ENCODE measurements around the gene ISCU. TPM values are rescaled to one million over a fixed set of nuclear protein-coding genes. Genes with fewer than 3 reads are reported as not detected.
A peak's percentile ranks its signal among the peaks of the same experiment; 100 is the strongest.

The ISCU gene
- total RNA-seq (2021; fragmentation: NEBNext Ultra II Directional; extraction: Animal tissue kit (Norgen Biotek cat#: 25700)) (78.1 and 82.3 TPM in 2 replicates), polyA plus RNA-seq (2011; rRNA removed) (54.5 and 72.1 TPM in 2 replicates), polyA minus RNA-seq (2011; rRNA and poly(A)+ RNA removed) (43.8 and 59.1 TPM in 2 replicates)
- 78.1 TPM for polyA plus RNA-seq (2011; cell fraction: cytosol; rRNA removed)
- 62.2 TPM for polyA plus RNA-seq (2011; cell fraction: nucleus; rRNA removed)
- 90.4 to 92.7 TPM (median 91.1 TPM) in 4 replicates for polyA plus RNA-seq (2012, experiment 1 of 2)
- polyA plus RNA-seq (2012, experiment 2 of 2) = 48.9 TPM
- 70.5 TPM for polyA plus RNA-seq (2013, experiment 1 of 2)
- 70.7 TPM for polyA plus RNA-seq (2013, experiment 2 of 2)
- polyA minus RNA-seq (2011; cell fraction: cytosol; rRNA and poly(A)+ RNA removed) = 19.7 TPM
- 42.0 TPM for polyA minus RNA-seq (2011; cell fraction: nucleus; rRNA and poly(A)+ RNA removed)
- long read RNA-seq, experiment 1, transcript ISCU-201 (5 exons, 994 nt) = major isoform, 50 of 77 reads
- long read RNA-seq, experiment 1, transcript ISCU-202 (6 exons, 1,069 nt) = minor isoform, 10 of 77 reads
- long read RNA-seq, experiment 1, partial matches to known transcripts = 7 of 77 reads
- long read RNA-seq, experiment 1, other reads (novel, unspliced or antisense) = 7 of 77 reads
- long read RNA-seq, experiment 2, partial matches to known transcripts = 1 of 2 reads
- long read RNA-seq, experiment 2, other reads (novel, unspliced or antisense) = 0 of 2 reads

- Histone ChIP-seq H4K91ac (replicated peaks; ENCODE audit: insufficient read length, low read length) (peak within 1 kb of the TSS; percentile 86), H3K4me3 (ENCODE audit: extremely low read depth in 1 of 4, insufficient read depth in 2 of 4, low read depth in 3 of 4, low read length in 4 of 4) (peak within 1 kb of the TSS; percentile 84 to 100 (median 94)), H4K8ac (ENCODE audit: extremely low read depth, insufficient read depth, low read length) (peak within 1 kb of the TSS; percentile 96), H3K79me2 (ENCODE audit: control insufficient read depth in 1 of 2, insufficient read depth in 2 of 2, low read length in 2 of 2) (peaks cover 32 to 47% of the 10 kb centered on the region in 2 experiments), H3K56ac (replicated peaks; ENCODE audit: insufficient read length, low read depth, low read length) (peak within 1 kb of the TSS; percentile 62), H3K36me3 (ENCODE audit: control insufficient read depth in 2 of 4, insufficient read depth in 4 of 4, low read length in 3 of 4) (peaks cover 24 to 45% (median 33%) of the 10 kb centered on the region in 4 experiments), H2BK12ac (ENCODE audit: low read depth, low read length) (peak within 1 kb of the TSS; percentile 78), H3K18ac (ENCODE audit: extremely low read depth, low read length) (peak within 1 kb of the TSS; percentile 78), H2BK5ac (ENCODE audit: low read depth, low read length) (peak within 1 kb of the TSS; percentile 94), H3K9me3 (ENCODE audit: insufficient read depth in 2 of 2, low read depth in 1 of 2, low read length in 1 of 2) (no peaks in the 10 kb centered on the region), H3K9ac (replicated peaks in 1 of 4; ENCODE audit: extremely low read depth in 1 of 4, low read depth in 3 of 4, low read length in 3 of 4) (peak within 1 kb of the TSS; percentile 92 to 100 (median 100)), H3K23me2 (ENCODE audit: low read depth, low read length) (peaks cover 20% of the 10 kb centered on the region), H2BK15ac (ENCODE audit: low read length) (0 out of 2 replicates have a peak within 1 kb of the TSS, but pooled peaks have one; percentile 62), H4K20me1 (replicated peaks in 1 of 2; ENCODE audit: control insufficient read depth in 1 of 2, insufficient read depth in 2 of 2, low read length in 2 of 2) (peaks cover 6 to 14% of the 10 kb centered on the region in 2 experiments), H2AK5ac (ENCODE audit: low read depth, low read length) (peak within 1 kb of the TSS; percentile 68; the same call in 1 of the 2 replicates), H2AFZ (ENCODE audit: low read length) (peak within 1 kb of the TSS; percentile 62; the same call in 1 of the 2 replicates), H3K27ac (ENCODE audit: low read depth, low read length) (peak within 1 kb of the TSS; percentile 99), H3K14ac (ENCODE audit: insufficient read length) (no peak within 1 kb of the TSS), H3K23ac (ENCODE audit: insufficient read length) (no peak within 1 kb of the TSS), H2BK120ac (replicated peaks; ENCODE audit: low read depth, low read length) (no peak within 1 kb of the TSS), H3K27me3 (replicated peaks in 1 of 4; ENCODE audit: control insufficient read depth in 3 of 4, extremely low read depth in 1 of 4, insufficient read depth in 3 of 4, low read length in 3 of 4) (no peaks in the 10 kb centered on the region), H3K4me1 (replicated peaks in 1 of 4; ENCODE audit: control insufficient read depth in 3 of 4, insufficient read depth in 4 of 4, low read length in 3 of 4) (peaks cover 0 to 4% (median 0%) of the 10 kb centered on the region in 4 experiments; a peak in 1 of 7 replicates), H3K79me1 (ENCODE audit: low read depth, low read length) (no peaks in the 10 kb centered on the region; the same call in 1 of the 2 replicates), H3K4ac (replicated peaks; ENCODE audit: insufficient read length, low read depth, low read length) (no peak within 1 kb of the TSS), H2BK20ac (ENCODE audit: low read length) (no peak within 1 kb of the TSS), H3K4me2 (ENCODE audit: insufficient read depth in 1 of 2, low read depth in 2 of 2, low read length in 2 of 2) (peak within 1 kb of the TSS; percentile 99 to 100), H4K5ac (ENCODE audit: insufficient read length, low read depth, low read length) (peak within 1 kb of the TSS; percentile 86)
- ChIA-PET CTCF (ENCODE audit: partially characterized antibody) (interaction anchor here (0.9 to 24.3 kb wide), 6 partner anchors 25 to 573 kb away, joined by 3 to 523 read pairs (median 4); no protein-coding TSS in a partner anchor), POLR2A (ENCODE audit: partially characterized antibody) (interaction anchor here (0.6 to 4.3 kb wide), 19 partner anchors 14 to 533 kb away, joined by 3 to 40 read pairs (median 4); no protein-coding TSS in a partner anchor)
- FAIRE-seq = no peak
- DNase-seq (ENCODE audit: low read depth in 1 of 2, low spot score in 2 of 2) = peak; percentile 96 to 100
- WGBS, 2 experiments (ENCODE audit: extremely low coverage in 1 of 2, insufficient coverage in 1 of 2, insufficient read length in 1 of 2, insufficient replicate concordance in 2 of 2, low coverage in 1 of 2, low lambda C conversion rate in 2 of 2, missing lambda C conversion rate in 1 of 2) = 1% methylated on average over 64 of the region's 72 CpGs; no CpG with 5 or more reads in 1 of the 2 experiments
- TF ChIP-seq NRF1 (IDR thresholded peaks at IDR 0.05; ENCODE audit: low read depth, low read length) = peak; percentile 56
- TF ChIP-seq TBP (IDR thresholded peaks at IDR 0.05; ENCODE audit: low read depth, low read length) = peak; percentile 60
- TF ChIP-seq POU5F1 (IDR thresholded peaks at IDR 0.05; ENCODE audit: low read depth, low read length) = no peak
- TF ChIP-seq HDAC2 (IDR thresholded peaks at IDR 0.05; ENCODE audit: borderline replicate concordance in 1 of 2, low read depth in 2 of 2, low read length in 2 of 2) = peak in 1 of 2 experiments; percentile 26; a peak in 1 of 4 replicates
- no peak for TF ChIP-seq RFX5 (IDR thresholded peaks at IDR 0.05; ENCODE audit: borderline replicate concordance, low read depth, low read length)
- TF ChIP-seq ATF3 (IDR thresholded peaks at IDR 0.05; ENCODE audit: insufficient read depth, low read depth, low read length) = peak; percentile 71
- no peak for TF ChIP-seq BRCA1 (IDR thresholded peaks at IDR 0.05; ENCODE audit: low read depth, low read length)
Observed at GRCh38 chr12:108562348-108563135, at the start of gene ISCU. Gene ISCU, plus strand, starts transcription at chr12:108562596. Its CDS starts 27 bp downstream, at chr12:108562623.

Data from H1 (cell line).